Stimulated activated CD8-positive, alpha-beta memory T cell treated with anti-CD3 and anti-CD28 coated beads, Interleukin-7, amount 100 ng/mL, for 24 hours (primary cell): ENCODE measurements around the gene RPL27.
"Not testable (repeated sequence)": the region's sequence is repeated elsewhere in the genome, so short reads cannot be mapped to it uniquely, and the experiment has no call there.

Source experiments
- DNase-seq: peaks from one replicate; pipeline ENCODE4 v3.0.0-alpha.2; 2020; ENCODE audit warnings: low read depth

Gene RPL27

DNA sequence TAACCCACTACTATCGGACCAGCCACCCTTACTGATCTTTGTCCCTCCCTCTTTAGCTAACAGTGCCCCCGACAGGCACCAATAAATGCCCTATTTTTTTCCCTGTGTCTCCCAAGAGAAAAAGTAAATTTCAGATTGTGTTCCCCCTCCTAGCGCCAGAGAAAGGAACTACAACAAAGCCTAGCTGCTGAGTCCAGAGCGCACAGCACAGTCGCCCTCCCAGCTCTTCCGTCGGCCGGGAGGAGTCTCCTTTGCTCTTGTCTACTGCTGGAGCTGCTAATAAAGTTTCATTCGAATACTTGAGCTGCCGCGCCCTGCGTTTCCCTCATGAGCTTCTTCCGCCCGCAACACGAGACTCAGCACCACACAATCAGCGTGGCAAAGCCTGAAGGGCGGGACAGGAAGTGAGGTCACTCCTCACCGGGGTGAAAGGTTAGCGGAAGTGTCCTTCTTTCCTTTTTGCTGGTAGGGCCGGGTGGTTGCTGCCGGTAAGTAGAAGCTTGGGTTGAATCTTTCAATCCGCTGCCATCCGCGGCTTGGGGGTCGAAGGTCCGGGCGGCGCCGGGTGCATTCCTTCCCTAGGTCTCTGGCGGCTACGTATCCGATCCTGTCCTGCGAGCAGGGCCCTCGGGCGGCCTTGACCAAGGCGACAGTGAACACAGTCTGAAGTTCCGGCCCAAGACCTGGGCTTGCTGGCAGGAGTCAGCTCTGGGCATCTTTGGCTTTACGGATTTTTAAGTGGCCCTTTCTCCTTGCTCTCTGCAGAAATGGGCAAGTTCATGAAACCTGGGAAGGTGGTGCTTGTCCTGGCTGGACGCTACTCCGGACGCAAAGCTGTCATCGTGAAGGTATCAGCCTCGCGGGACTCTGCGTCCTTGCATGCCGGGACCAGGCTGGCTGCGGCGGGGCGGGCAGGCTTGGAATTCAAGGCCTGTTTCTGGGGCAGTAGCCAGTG lies at the start of gene RPL27:
TSS of gene RPL27 (plus strand) at position 436 of the 955 bp plus-strand sequence. CDS start at position 768, 332 bp downstream.
- peak; percentile 94 for DNase-seq

DNA sequence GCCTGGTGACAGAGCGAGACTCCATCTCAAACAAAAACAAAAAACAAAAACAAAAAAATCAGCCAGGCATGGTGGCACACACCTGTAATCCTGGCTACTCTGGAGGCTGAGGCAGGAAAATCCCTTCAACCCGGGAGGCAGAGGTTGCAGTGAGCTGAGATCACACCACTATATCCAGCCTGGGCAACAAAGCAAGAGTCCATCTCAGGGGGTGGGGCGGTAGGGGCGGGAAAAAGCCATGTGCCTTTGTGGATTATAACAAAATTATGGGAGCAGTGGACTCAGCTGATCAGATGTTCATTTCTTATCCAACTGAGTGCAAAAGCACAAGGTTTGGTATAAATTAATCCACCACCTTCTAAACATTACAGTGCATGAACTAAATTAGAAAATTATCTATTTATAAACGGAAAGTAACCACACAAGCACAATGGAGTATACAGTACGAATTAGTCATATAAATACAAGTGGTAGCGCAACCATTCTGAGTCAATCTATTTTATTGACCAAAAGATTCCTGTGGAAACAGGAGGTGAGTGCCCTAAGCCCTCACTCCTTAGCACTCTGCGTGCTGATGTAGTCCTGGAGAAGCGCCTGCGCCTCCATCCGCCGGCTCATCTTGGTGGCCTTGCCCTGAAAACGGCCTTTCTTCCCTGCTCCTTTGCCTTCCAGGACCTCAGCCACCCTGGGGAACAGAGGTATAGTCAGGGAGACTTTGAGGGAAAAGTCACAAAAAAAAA lies 48.0 kb upstream of the RPL27 start:
- DNase-seq = no peak

DNA sequence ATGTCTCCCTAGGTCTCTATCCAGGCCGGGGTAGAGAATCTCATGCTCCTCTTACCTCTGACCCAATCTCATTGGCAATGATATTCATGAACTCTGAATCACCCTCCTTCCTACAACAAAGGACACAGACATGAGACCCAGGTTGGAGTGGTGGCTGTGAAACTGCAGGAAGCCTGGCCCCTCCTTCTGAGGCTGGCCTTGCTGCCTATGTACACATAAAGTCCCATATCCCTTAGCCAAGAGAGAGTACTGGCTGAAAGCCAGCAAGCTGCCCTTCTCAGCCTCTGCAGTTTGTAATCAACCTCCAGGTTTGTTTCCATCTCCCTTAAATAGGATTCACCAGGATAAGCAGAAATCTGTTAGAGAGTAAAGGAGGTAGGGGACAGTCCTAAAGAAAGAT lies 44.5 kb upstream of the RPL27 start:
- DNase-seq = no peak

DNA sequence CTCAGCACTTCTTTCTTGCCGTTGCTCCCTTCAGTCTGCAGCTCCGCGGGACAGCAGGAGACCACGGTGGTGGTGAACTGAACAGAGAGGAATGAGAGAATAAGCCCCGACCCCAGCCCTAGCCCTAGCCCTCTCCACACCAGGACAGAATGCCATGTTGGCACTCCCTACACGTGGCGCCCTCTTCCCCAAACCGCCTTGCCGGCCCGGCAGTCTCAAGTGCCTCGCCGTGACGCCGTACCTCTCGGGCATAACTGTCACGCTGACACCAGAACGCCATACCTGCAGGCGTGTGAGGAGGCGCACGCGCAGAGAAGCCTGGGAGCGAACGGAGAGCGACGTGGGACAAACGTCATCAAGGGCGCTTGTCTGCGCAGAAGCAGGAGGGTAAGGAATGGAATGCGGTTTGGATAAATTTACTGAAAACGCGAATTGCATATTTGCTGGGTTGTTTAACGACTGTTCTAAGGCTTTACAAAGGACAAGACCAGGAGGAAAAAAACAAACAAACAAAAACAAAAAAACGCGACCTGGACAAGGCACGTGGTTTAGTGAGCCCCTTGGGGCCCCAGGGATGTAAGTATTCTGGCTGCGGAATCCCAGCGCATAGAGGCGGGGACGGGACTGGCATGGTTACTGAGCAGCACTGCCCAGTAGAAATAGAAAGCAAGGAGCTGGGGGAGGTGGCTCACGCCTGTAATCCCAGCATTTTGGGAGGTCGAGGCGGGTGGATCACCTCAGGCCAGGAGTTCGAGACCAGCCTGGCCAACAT lies 33.9 kb upstream of the RPL27 start, which contains the start of gene AARSD1:
TSS of gene AARSD1 (minus strand) at position 294 of the 772 bp plus-strand sequence. CDS start at position 280, 14 bp downstream.
- DNase-seq = peak; percentile 79

GRCh38 chr17:42967925-42968324 lies 30.3 kb upstream of the RPL27 start:
- DNase-seq = no peak

DNA sequence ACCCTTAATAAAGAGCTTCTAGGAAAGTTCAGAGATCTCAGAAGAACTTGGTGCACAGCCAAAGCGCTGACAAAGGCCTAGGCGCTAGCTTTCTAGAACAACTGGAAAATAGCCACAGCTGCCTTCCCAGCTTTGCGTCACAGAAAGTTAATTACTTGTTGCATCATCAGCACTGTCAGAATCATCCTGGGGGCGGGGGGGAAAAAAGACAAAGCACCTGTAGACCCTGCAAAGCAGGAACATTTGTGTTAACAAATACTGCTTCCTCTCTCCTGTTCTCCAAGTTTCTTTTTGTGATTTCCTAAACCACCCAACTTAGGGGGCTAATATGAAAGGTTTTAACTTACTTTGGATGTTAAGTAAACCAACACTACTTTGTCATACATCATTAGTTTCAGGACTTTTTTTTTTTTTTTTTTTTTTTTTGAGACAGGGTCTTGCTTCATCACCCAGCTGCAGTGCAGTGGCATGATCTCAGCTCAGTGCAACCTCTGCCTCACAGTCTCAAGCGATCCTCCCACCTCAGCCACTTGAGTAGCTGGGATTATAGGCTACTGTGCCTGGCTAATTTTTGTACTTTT lies 29.1 kb upstream of the RPL27 start:
- no peak for DNase-seq

GRCh38 chr17:42971589-42971988 lies 26.6 kb upstream of the RPL27 start:
- DNase-seq = no peak

DNA sequence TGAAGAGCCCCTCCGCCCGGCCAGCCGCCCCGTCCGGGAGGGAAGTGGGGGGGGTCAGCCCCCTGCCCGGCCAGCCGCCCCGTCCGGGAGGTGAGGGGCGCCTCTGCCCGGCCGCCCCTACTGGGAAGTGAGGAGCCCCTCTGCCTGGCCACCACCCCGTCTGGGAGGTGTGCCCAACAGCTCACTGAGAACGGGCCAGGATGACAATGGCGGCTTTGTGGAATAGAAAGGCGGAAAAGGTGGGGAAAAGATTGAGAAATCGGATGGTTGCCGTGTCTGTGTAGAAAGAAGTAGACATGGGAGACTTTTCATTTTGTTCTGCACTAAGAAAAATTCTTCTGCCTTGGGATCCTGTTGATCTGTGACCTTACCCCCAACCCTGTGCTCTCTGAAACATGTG lies 24.9 kb upstream of the RPL27 start:
- not testable (repeated sequence) for DNase-seq

DNA sequence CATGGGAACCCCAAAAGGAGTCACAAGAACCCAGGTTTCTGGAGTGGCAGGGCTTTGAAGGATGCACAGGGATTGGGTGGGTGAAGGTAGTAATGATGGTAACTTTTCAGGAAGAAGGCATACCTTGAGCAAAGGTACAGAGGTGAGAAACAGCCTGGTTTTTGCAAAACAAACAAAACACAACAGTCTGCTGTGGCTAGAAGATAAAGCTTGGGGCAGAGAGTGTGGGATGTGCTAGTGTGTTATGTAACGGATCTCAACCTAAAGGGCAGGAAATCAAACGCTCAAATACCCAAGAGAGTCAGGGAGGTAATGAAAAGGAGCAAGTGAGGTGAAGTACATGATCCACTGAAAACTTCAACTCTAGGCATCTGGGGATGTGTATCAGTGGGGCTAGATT lies 23.0 kb upstream of the RPL27 start:
- DNase-seq = no peak

GRCh38 chr17:42975701-42976100 lies 22.5 kb upstream of the RPL27 start:
- not testable (repeated sequence) for DNase-seq

- DNase-seq = no peak
Measured at GRCh38 chr17:42979511-42980273, 18.5 kb upstream of the RPL27 start, which contains the start of gene PTGES3L. Gene PTGES3L, minus strand, starts transcription at chr17:42980080. Its CDS starts 27 bp downstream, at chr17:42980053.

DNA sequence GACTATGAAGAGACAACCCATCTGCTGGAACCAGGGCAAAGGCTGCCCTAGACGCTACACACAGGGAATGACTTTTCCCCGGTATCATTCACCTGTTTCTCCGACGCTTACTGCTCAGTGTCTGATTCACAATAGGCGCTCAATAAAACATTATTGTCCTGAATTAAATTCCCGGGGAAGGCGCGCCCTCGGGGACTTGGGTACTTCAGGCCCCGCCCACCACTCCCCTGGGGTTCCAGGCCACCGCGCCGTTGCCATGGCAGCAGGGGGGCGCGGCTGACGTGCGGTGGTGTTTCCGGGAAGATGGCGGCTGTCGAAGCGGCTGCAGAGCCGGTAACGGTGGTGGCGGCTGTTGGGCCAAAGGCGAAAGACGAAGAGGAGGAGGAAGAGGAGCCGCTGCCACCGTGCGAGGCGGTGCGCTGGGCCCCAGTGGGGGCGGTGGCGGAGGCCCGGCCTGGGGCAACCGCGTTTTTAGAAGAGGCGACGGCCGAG lies 17.9 kb upstream of the RPL27 start, which contains the start of gene RUNDC1:
TSS of gene RUNDC1 (plus strand) at position 292 of the 492 bp plus-strand sequence. CDS start at position 304, 12 bp downstream.
- DNase-seq = peak; percentile 88

- peak; percentile 39 for DNase-seq
Measured at GRCh38 chr17:42980766-42981397, 17.3 kb upstream of the RPL27 start.

DNA sequence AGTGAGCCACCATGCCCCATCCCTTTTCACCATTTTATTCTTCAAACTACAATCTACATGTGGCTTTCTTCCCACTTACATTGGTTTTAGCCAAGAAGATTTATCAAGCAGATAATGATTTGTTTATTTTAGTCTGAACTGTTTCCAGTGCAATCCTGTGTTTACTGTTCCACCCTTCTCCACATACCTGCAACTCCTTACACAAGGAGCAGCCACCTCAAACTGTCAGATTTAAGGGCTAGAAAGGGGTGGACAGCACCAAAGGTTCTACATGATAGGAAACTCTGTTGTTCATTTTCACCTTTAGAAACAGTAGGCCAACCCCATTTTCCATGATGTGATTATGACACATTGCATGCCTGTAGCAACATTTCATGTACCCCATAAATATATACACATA lies 16.0 kb upstream of the RPL27 start:
- no peak for DNase-seq

DNA sequence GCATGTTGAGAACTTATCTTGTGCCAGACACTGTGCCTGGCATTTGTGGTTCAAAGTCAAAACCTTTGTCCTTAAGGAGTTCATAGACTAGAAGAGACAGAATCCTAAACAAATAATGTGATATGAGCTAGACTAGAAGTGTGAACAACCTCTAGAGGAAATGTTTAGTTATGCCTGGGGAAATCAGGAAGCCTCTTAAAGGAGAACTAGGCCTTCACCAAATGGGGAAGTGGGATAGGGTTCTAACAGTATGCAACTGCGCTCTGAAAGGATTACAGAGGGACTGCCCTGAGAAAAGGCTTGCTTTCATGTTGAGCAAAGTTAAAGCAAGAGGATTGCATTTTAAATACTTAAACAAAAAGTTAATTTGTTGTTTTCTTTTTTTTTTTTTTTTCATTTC lies 13.0 kb upstream of the RPL27 start:
- no peak for DNase-seq

DNA sequence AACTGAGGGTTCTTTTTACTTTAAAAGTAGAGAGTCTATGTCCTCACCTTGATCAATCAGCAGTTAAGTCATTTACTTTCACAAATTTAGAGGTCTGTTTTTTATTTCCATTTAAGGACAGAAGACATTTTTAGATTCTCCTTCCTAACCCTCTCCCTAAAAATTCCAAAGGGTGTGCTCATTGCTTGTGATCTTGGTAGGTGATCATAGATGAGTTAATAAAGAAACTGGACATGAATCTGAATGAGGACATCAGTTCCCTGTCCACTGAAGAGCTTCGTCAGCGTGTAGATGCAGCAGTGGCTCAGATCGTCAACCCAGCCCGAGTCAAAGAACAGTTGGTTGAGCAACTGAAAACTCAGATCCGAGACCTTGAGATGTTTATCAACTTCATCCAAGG lies 9.1 kb upstream of the RPL27 start:
- DNase-seq = no peak

- no peak for DNase-seq
Measured at GRCh38 chr17:42989726-42990652, 8.2 kb upstream of the RPL27 start.

DNA sequence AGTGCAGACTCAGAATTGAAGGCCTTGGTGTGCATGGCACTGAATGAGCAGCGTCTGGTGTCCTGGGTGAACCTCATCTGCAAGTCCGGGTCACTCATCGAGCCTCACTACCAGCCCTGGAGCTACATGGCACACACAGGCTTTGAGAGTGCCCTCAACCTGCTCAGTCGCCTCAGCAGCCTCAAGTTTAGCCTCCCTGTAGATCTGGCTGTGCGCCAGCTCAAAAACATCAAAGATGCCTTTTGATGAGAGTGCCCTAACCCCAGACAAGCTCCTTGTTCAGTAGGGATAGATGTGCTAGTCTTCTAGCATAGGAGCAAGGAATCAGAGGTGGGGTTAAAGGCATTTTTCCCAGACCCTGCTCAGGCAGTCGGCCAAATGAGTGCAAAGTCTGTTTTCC lies 6.7 kb upstream of the RPL27 start:
- no peak for DNase-seq

GRCh38 chr17:42992872-42993271 lies 5.3 kb upstream of the RPL27 start:
- no peak for DNase-seq
